ENCODE results near the gene KRT83. TPM values are rescaled to one million over a fixed set of nuclear protein-coding genes. Genes with fewer than 3 reads are reported as not detected.

KRT83 gene
- total RNA-seq = not detected

DNA sequence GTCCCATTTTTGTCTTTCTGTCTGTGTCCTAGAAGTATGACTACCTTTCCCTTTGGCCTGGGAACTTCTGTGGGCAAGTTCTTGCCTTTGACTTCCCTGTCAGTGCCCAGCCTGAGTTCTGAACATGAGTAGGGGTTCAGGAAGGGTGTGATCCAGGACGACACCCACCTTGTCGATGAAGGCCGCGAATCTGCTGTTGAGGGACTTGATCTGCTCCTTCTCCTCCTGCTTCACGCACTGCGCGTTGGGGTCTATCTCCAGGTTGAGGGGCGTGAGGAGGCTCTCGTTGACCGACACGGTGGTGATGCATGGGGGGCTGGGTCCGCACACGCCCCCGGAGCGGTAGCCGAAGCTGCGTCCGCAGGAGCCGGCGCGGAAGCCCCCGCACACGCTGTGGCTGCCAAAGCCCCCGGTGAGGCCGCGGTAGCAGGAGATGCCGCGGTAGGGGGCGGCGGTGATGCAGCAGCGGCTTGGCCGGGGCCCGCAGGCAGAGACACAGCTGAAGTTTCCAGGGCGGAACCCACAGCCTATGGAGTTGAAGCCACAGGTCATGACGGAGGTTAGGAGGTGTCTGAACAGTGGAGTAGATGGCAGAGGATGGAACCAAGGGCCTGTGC is at the start of gene KRT83:
Gene KRT83 (minus strand): TSS at position 615 of the 617 bp plus-strand sequence. CDS start 63 bp downstream, at position 552.
- DNase-seq (ENCODE audit: low spot score in 2 of 2) = no peak
- Histone ChIP-seq H3K27ac (no peak within 1 kb of the TSS), H3K36me3 (no peaks in the 10 kb centered on the region), H3K27me3 (no peaks in the 10 kb centered on the region), H3K4me1 (no peaks in the 10 kb centered on the region), H3K9me3 (no peaks in the 10 kb centered on the region), H3K4me3 (no peak within 1 kb of the TSS)
- TF ChIP-seq, protein P1, sequence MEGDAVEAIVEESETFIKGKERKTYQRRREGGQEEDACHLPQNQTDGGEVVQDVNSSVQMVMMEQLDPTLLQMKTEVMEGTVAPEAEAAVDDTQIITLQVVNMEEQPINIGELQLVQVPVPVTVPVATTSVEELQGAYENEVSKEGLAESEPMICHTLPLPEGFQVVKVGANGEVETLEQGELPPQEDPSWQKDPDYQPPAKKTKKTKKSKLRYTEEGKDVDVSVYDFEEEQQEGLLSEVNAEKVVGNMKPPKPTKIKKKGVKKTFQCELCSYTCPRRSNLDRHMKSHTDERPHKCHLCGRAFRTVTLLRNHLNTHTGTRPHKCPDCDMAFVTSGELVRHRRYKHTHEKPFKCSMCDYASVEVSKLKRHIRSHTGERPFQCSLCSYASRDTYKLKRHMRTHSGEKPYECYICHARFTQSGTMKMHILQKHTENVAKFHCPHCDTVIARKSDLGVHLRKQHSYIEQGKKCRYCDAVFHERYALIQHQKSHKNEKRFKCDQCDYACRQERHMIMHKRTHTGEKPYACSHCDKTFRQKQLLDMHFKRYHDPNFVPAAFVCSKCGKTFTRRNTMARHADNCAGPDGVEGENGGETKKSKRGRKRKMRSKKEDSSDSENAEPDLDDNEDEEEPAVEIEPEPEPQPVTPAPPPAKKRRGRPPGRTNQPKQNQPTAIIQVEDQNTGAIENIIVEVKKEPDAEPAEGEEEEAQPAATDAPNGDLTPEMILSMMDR (IDR thresholded peaks at IDR 0.05) = no peak
- intact Hi-C loops (cut with DNase I) = no loop called here

DNA sequence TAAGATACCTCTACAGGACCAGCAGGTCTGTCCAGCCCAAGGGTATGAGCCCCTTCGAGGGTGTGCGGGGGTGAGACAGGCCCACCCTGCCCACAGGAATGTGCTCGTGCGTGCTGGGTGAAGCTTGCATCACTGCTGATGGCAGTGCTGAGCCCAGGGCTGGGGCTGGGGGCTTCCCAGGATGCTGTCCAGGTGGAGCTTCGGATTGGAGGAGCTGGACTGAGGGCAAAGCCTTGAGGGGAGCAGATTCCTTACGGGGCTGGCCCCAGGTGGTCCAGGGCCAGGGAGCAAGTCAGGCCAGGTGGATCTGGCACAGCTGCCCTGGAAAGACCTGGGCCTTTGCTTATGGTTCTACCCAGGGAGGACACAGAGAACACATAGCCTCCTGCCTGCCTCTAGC is 48.6 kb upstream of the KRT83 start:
- H3K27me3 ChIP-seq = no peaks in the 10 kb centered on the region
- peaks cover 0 to 11% of the 10 kb centered on the region in 2 donors for H3K4me1 ChIP-seq
- no peak overlapping the region for H3K4me3 ChIP-seq
- H3K36me3 ChIP-seq = no peaks in the 10 kb centered on the region
- intact Hi-C loops (cut with DNase I) = loop anchor here (5.0 to 10.0 kb wide), 2 partner anchors 213 to 605 kb away; no protein-coding TSS in a partner anchor
- no peak overlapping the region for H3K27ac ChIP-seq
- TF ChIP-seq, protein P1 (IDR thresholded peaks at IDR 0.05) = no peak
- DNase-seq (ENCODE audit: low spot score in 2 of 2) = no peak
- no peaks in the 10 kb centered on the region for H3K9me3 ChIP-seq

DNA sequence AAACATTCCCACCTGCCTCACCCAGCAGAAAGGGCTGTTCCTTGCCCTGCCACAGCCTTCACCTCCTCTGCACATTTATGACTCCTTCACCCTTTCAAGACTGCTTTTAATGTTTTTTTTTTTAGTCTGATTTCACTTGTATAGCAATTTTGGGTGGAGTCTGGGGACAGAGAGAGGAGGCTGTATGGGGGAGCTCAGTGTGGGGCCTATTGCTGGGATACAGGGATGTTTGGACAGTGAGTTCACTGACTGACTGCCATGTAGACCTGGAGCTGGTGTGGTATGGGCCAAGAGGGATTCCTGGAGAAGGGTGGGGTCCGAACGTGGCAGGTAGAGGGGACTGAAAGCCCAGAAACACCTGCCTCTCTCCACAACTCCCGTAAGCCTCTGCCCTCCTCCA is 48.0 kb upstream of the KRT83 start:
- intact Hi-C loops (cut with DNase I) = no loop called here
- H3K36me3 ChIP-seq = no peaks in the 10 kb centered on the region
- no peak overlapping the region for H3K27ac ChIP-seq
- DNase-seq (ENCODE audit: low spot score in 2 of 2) = no peak
- H3K9me3 ChIP-seq = no peaks in the 10 kb centered on the region
- H3K4me1 ChIP-seq = peaks cover 0 to 11% of the 10 kb centered on the region in 2 donors
- H3K4me3 ChIP-seq = no peak overlapping the region
- TF ChIP-seq, protein P1 (IDR thresholded peaks at IDR 0.05) = no peak
- H3K27me3 ChIP-seq = no peaks in the 10 kb centered on the region

DNA sequence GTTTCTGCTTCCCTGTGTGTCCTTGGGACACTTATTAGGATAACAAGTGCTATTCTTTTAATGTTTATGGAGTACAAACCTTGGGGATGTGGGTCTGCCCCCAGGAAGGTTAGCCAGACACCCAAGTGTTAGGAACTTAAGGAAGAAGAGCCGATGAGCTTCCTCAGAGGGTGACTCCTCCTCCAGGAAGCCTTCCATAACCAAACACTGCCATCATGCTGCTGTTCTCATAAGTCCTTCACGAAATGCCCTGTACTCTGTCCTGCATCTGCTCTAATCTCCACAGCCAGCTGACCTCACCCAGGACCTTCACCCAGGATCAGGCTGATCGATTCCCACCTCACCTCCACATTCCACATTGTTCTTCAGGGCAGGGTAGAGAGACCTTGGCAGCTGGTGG is 47.3 kb upstream of the KRT83 start:
- no peak overlapping the region for H3K27ac ChIP-seq
- no peaks in the 10 kb centered on the region for H3K36me3 ChIP-seq
- intact Hi-C loops (cut with DNase I) = no loop called here
- no peak for DNase-seq (ENCODE audit: low spot score in 2 of 2)
- H3K9me3 ChIP-seq = no peaks in the 10 kb centered on the region
- TF ChIP-seq, protein P1 (IDR thresholded peaks at IDR 0.05) = no peak
- no peaks in the 10 kb centered on the region for H3K27me3 ChIP-seq
- H3K4me1 ChIP-seq = peaks cover 0 to 11% of the 10 kb centered on the region in 2 donors
- no peak overlapping the region for H3K4me3 ChIP-seq

DNA sequence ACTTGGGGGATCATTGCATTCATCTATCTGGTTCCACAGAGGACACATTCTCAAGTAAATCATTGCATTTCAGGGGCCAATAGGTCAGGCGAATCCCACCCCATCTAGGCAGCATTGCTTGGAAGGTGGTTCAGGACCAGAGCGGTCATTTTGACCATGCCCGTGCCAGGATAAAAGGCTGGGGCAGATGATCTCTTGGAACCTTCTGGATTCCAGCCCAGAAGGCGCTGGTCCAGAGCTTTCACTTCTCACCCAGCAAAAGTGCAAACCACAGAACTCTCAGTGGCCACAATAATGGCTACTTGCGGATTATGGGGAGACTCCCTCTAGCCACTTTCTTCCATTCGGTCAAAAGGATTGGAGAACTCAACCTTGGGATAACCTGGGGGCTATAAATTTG is 46.7 kb upstream of the KRT83 start:
- TF ChIP-seq, protein P1 (IDR thresholded peaks at IDR 0.05) = no peak
- Histone ChIP-seq H3K4me3 (no peak overlapping the region), H3K4me1 (peaks cover 0 to 11% of the 10 kb centered on the region in 2 donors), H3K36me3 (no peaks in the 10 kb centered on the region), H3K9me3 (no peaks in the 10 kb centered on the region), H3K27me3 (no peaks in the 10 kb centered on the region), H3K27ac (no peak overlapping the region)
- no peak for DNase-seq (ENCODE audit: low spot score in 2 of 2)
- intact Hi-C loops (cut with DNase I) = no loop called here

Data from ascending aorta (tissue), 2 donors.